Measurements from ENCODE around the gene MAP4.

The MAP4 gene

DNA sequence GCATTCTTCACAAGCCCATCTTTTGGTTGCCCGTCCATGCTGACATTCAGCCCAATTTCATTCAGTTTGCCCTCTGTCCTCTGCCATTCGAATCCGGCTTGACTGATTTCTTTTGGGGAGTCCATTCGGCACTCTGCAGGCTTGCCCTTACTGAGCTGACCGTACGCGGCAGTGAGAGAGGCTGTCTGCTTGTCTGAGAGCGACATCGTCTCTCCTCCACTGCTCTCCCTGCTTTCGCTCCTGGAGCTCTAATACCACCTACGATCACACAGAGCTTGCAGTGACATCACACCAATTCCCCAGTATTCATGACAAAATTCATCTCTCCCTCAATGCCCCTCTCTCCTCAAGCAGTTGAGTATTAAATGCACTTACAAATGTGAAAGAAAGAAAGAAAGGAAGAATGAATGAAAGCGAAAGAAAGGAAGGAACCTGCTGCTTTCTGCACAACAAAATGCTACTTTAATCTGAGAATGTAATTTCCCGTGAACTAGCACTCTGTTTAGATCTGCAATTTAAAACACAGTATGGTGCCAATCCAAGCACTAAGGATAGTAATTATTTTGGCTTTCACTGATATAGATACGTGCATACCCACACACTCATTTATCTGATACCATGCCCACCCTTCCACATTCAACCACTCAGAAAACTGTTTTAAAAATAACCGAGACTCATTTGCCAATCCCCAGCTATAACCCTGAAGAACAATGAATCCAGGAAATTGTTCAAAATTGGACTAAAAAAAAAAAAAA, 123.8 kb downstream of the MAP4 start:
- no peaks in the 10 kb centered on the region for H3K79me2 ChIP-seq (ENCODE audit: insufficient read depth, low read length)
- no peaks in the 10 kb centered on the region for H4K20me1 ChIP-seq (ENCODE audit: insufficient read depth, low read length, poor library complexity, severe bottlenecking)
- peaks cover 7% of the 10 kb centered on the region; the same call in 1 of the 2 replicates for H3K36me3 ChIP-seq (ENCODE audit: insufficient read depth, low read length)
- H3K9ac ChIP-seq (ENCODE audit: low read depth, low read length, poor library complexity, severe bottlenecking): no peak overlapping the region
- H3K4me3 ChIP-seq (ENCODE audit: low read length, poor library complexity, severe bottlenecking): no peak overlapping the region
- TF ChIP-seq, protein P1, sequence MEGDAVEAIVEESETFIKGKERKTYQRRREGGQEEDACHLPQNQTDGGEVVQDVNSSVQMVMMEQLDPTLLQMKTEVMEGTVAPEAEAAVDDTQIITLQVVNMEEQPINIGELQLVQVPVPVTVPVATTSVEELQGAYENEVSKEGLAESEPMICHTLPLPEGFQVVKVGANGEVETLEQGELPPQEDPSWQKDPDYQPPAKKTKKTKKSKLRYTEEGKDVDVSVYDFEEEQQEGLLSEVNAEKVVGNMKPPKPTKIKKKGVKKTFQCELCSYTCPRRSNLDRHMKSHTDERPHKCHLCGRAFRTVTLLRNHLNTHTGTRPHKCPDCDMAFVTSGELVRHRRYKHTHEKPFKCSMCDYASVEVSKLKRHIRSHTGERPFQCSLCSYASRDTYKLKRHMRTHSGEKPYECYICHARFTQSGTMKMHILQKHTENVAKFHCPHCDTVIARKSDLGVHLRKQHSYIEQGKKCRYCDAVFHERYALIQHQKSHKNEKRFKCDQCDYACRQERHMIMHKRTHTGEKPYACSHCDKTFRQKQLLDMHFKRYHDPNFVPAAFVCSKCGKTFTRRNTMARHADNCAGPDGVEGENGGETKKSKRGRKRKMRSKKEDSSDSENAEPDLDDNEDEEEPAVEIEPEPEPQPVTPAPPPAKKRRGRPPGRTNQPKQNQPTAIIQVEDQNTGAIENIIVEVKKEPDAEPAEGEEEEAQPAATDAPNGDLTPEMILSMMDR (conservative IDR thresholded peaks at IDR 0.05; ENCODE audit: low read length): no peak
- no peak for TF ChIP-seq EZH2phosphoT487 (IDR thresholded peaks at IDR 0.05; ENCODE audit: borderline replicate concordance)
- H3K27me3 ChIP-seq (ENCODE audit: insufficient read depth, low read length, poor library complexity, severe bottlenecking): no peaks in the 10 kb centered on the region
- no peak overlapping the region for H2AFZ ChIP-seq (ENCODE audit: low read length)
- H3K9me2 ChIP-seq (replicated peaks; ENCODE audit: low read depth, low read length): no peaks in the 10 kb centered on the region
- no peaks in the 10 kb centered on the region for H3K9me3 ChIP-seq (ENCODE audit: insufficient read depth, low read depth, low read length)
- H3K4me2 ChIP-seq (ENCODE audit: low read depth, low read length, poor library complexity, severe bottlenecking): no peak overlapping the region
- peaks cover 17% of the 10 kb centered on the region for H3K4me1 ChIP-seq (ENCODE audit: insufficient read depth, low read length, poor library complexity, severe bottlenecking)
- no peaks in the 10 kb centered on the region for H3F3A ChIP-seq (ENCODE audit: low read depth)

DNA sequence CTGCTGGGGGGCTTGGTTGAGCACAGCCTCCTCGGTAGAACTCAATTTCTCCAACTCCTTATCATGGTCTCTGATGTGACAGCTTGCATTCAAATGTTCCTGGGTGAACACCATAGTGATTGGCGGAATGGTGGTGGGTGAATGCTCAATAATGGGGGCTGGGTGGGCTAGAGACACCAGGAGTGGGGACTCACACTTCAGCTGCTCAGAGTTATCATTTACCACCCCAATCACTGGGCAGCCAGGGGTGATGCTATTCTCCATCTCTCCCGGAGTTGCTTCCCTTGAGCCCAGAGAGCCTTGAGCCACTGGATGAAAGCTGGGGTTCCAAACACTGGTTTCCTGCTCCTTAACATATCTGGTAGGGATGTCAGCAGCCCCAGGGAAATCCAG, 124.6 kb downstream of the MAP4 start:
- peaks cover 7% of the 10 kb centered on the region; the same call in 1 of the 2 replicates for H3K36me3 ChIP-seq (ENCODE audit: insufficient read depth, low read length)
- H3K79me2 ChIP-seq (ENCODE audit: insufficient read depth, low read length): no peaks in the 10 kb centered on the region
- H3K4me3 ChIP-seq (ENCODE audit: low read length, poor library complexity, severe bottlenecking): no peak overlapping the region
- no peaks in the 10 kb centered on the region for H4K20me1 ChIP-seq (ENCODE audit: insufficient read depth, low read length, poor library complexity, severe bottlenecking)
- no peak overlapping the region for H3K9ac ChIP-seq (ENCODE audit: low read depth, low read length, poor library complexity, severe bottlenecking)
- H3K9me2 ChIP-seq (replicated peaks; ENCODE audit: low read depth, low read length): no peaks in the 10 kb centered on the region
- H3F3A ChIP-seq (ENCODE audit: low read depth): no peaks in the 10 kb centered on the region
- peaks cover 17% of the 10 kb centered on the region for H3K4me1 ChIP-seq (ENCODE audit: insufficient read depth, low read length, poor library complexity, severe bottlenecking)
- no peaks in the 10 kb centered on the region for H3K27me3 ChIP-seq (ENCODE audit: insufficient read depth, low read length, poor library complexity, severe bottlenecking)
- no peak overlapping the region for H2AFZ ChIP-seq (ENCODE audit: low read length)
- TF ChIP-seq EZH2phosphoT487 (IDR thresholded peaks at IDR 0.05; ENCODE audit: borderline replicate concordance): no peak
- TF ChIP-seq, protein P1 (conservative IDR thresholded peaks at IDR 0.05; ENCODE audit: low read length): no peak
- no peak overlapping the region for H3K4me2 ChIP-seq (ENCODE audit: low read depth, low read length, poor library complexity, severe bottlenecking)
- H3K9me3 ChIP-seq (ENCODE audit: insufficient read depth, low read depth, low read length): no peaks in the 10 kb centered on the region

DNA sequence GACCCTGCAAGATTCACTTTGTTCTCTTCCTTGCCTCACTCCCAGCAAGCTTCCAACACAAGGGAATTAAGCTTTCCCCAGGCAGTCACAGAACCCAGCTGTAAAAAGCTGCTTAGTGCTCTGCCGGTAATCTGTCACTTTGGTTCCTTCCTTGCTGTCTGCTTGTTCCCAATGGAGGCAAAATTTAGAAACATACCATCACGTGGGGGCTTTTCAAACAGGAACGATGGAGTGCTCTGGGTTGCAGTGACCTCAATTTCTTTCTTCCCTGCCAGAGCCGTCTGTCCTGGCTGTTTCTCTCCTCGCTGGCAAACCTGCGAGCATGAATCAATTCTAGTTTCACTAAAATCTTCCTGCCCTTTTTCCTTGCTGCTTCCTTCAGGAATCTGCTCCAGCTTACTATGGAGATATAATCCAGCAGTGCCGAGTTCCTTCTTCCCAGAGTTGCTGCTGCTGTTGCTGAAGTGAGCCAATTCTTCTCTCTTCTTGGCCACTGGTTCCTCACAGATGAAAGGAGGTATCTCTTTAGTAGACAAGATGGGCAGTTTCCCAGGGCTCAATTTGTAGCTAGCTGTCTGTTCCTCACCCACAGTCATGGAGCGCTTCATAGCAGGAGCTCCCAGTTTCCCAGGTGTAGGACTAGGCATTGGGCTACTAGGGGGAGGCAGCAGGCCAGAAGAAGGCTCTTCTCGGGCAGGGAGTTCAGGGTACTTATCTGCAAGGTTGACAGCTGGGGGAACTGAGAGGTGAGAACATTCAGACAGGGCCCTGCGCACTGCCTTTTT, 125.2 kb downstream of the MAP4 start:
- no peak overlapping the region for H3K4me2 ChIP-seq (ENCODE audit: low read depth, low read length, poor library complexity, severe bottlenecking)
- no peak overlapping the region for H3K4me3 ChIP-seq (ENCODE audit: low read length, poor library complexity, severe bottlenecking)

More for the DNA sequence above, 125.2 kb downstream of the MAP4 start:
- H2AFZ ChIP-seq (ENCODE audit: low read length): no peak overlapping the region
- H3K9me3 ChIP-seq (ENCODE audit: insufficient read depth, low read depth, low read length): no peaks in the 10 kb centered on the region
- H3F3A ChIP-seq (ENCODE audit: low read depth): no peaks in the 10 kb centered on the region
- H3K4me1 ChIP-seq (ENCODE audit: insufficient read depth, low read length, poor library complexity, severe bottlenecking): peaks cover 17% of the 10 kb centered on the region
- H3K79me2 ChIP-seq (ENCODE audit: insufficient read depth, low read length): no peaks in the 10 kb centered on the region
- H3K36me3 ChIP-seq (ENCODE audit: insufficient read depth, low read length): peaks cover 7% of the 10 kb centered on the region; the same call in 1 of the 2 replicates
- no peaks in the 10 kb centered on the region for H4K20me1 ChIP-seq (ENCODE audit: insufficient read depth, low read length, poor library complexity, severe bottlenecking)
- no peak for TF ChIP-seq EZH2phosphoT487 (IDR thresholded peaks at IDR 0.05; ENCODE audit: borderline replicate concordance)
- TF ChIP-seq, protein P1 (conservative IDR thresholded peaks at IDR 0.05; ENCODE audit: low read length): no peak
- no peaks in the 10 kb centered on the region for H3K27me3 ChIP-seq (ENCODE audit: insufficient read depth, low read length, poor library complexity, severe bottlenecking)
- no peak overlapping the region for H3K9ac ChIP-seq (ENCODE audit: low read depth, low read length, poor library complexity, severe bottlenecking)
- H3K9me2 ChIP-seq (replicated peaks; ENCODE audit: low read depth, low read length): no peaks in the 10 kb centered on the region

All from Loucy (cell line).